ENCODE results near the gene HARBI1. TPM values are rescaled to one million over a fixed set of nuclear protein-coding genes. Genes with fewer than 3 reads are reported as not detected.

HARBI1 gene
- total and polyA plus RNA-seq, 9 of the 15 experiments (the other 6 are each of a cell fraction or from before 2014, with no cell fraction given) = 3.5 to 8.4 (median 5.5) TPM

DNA sequence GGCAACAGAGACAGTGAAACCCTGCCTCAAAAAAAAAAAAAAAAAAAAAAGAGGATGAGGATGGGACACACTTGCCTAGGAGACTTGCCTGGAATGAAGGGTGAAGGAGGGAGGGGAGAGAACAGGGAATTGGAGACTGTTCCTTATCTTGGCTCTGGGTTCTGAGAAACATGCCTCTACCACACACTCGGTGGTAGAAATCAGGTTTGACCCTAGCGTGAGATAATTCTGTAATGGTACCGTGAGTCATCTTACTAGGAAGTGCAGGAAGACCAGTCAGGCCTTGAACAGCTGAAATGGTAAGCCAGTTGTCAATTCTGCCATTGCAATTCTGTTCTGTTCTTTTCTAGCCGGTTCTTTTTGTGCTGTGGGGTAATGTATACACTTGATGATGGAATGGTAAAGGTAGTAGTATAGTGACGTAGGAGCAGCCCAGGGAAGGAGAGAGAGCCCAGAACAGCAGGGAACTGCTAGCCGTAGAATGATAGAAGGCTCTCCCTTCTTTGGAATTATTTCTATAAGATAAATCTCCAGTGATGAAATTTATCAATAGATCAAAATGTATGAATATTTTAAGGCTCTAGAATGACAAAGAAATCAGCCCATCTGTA lies 19.3 kb downstream of the HARBI1 start (continued):
- TF ChIP-seq HMGN3 (IDR thresholded peaks at IDR 0.05; ENCODE audit: borderline replicate concordance, extremely low read depth, insufficient read length, low read depth, low read length) (no peak), CXXC5 (CRISPR knock-in tag; IDR thresholded peaks at IDR 0.05) (peak; percentile 73), SP1 (CRISPR knock-in tag; IDR thresholded peaks at IDR 0.05) (0 out of 2 replicates have a peak, but pooled peaks have one; percentile 30), CREBBP (IDR thresholded peaks at IDR 0.05; ENCODE audit: low read depth, low read length) (no peak), E2F3 (CRISPR knock-in tag; IDR thresholded peaks at IDR 0.05) (no peak), MTA3 (IDR thresholded peaks at IDR 0.05; ENCODE audit: borderline replicate concordance) (peak; percentile 78), POLR2G (IDR thresholded peaks at IDR 0.05; ENCODE audit: low read depth, low read length) (no peak), HDAC1 (IDR thresholded peaks at IDR 0.05) (peak in 1 of 2 experiments; percentile 97; a peak in 2 of 4 replicates), FOSL1 (tag; conservative IDR thresholded peaks at IDR 0.05) (peak; percentile 96), NR2C1 (IDR thresholded peaks at IDR 0.05) (peak; percentile 43; the same call in 1 of the 2 replicates), NR2C1 (tag; IDR thresholded peaks at IDR 0.05) (peak; percentile 72; the same call in 1 of the 2 replicates), ZNF584 (CRISPR knock-in tag; IDR thresholded peaks at IDR 0.05; ENCODE audit: low read depth) (0 out of 2 replicates have a peak, but pooled peaks have one; percentile 26)
- TF ChIP-seq, protein P1, sequence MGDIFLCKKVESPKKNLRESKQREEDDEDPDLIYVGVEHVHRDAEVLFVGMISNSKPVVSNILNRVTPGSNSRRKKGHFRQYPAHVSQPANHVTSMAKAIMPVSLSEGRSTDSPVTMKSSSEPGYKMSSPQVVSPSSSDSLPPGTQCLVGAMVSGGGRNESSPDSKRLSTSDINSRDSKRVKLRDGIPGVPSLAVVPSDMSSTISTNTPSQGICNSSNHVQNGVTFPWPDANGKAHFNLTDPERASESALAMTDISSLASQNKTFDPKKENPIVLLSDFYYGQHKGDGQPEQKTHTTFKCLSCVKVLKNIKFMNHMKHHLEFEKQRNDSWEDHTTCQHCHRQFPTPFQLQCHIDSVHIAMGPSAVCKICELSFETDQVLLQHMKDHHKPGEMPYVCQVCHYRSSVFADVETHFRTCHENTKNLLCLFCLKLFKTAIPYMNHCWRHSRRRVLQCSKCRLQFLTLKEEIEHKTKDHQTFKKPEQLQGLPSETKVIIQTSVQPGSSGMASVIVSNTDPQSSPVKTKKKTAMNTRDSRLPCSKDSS (IDR thresholded peaks at IDR 0.05; ENCODE audit: low read depth, partially characterized antibody) = no peak
- TF ChIP-seq, protein P2, sequence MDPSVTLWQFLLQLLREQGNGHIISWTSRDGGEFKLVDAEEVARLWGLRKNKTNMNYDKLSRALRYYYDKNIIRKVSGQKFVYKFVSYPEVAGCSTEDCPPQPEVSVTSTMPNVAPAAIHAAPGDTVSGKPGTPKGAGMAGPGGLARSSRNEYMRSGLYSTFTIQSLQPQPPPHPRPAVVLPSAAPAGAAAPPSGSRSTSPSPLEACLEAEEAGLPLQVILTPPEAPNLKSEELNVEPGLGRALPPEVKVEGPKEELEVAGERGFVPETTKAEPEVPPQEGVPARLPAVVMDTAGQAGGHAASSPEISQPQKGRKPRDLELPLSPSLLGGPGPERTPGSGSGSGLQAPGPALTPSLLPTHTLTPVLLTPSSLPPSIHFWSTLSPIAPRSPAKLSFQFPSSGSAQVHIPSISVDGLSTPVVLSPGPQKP (CRISPR knock-in tag; IDR thresholded peaks at IDR 0.05) = no peak
- TF ChIP-seq, protein P3, sequence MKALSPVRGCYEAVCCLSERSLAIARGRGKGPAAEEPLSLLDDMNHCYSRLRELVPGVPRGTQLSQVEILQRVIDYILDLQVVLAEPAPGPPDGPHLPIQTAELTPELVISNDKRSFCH (CRISPR knock-in tag; IDR thresholded peaks at IDR 0.05) = no peak
- TF ChIP-seq, protein P3 (tag; IDR thresholded peaks at IDR 0.05) = no peak
- TF ChIP-seq, protein P4, sequence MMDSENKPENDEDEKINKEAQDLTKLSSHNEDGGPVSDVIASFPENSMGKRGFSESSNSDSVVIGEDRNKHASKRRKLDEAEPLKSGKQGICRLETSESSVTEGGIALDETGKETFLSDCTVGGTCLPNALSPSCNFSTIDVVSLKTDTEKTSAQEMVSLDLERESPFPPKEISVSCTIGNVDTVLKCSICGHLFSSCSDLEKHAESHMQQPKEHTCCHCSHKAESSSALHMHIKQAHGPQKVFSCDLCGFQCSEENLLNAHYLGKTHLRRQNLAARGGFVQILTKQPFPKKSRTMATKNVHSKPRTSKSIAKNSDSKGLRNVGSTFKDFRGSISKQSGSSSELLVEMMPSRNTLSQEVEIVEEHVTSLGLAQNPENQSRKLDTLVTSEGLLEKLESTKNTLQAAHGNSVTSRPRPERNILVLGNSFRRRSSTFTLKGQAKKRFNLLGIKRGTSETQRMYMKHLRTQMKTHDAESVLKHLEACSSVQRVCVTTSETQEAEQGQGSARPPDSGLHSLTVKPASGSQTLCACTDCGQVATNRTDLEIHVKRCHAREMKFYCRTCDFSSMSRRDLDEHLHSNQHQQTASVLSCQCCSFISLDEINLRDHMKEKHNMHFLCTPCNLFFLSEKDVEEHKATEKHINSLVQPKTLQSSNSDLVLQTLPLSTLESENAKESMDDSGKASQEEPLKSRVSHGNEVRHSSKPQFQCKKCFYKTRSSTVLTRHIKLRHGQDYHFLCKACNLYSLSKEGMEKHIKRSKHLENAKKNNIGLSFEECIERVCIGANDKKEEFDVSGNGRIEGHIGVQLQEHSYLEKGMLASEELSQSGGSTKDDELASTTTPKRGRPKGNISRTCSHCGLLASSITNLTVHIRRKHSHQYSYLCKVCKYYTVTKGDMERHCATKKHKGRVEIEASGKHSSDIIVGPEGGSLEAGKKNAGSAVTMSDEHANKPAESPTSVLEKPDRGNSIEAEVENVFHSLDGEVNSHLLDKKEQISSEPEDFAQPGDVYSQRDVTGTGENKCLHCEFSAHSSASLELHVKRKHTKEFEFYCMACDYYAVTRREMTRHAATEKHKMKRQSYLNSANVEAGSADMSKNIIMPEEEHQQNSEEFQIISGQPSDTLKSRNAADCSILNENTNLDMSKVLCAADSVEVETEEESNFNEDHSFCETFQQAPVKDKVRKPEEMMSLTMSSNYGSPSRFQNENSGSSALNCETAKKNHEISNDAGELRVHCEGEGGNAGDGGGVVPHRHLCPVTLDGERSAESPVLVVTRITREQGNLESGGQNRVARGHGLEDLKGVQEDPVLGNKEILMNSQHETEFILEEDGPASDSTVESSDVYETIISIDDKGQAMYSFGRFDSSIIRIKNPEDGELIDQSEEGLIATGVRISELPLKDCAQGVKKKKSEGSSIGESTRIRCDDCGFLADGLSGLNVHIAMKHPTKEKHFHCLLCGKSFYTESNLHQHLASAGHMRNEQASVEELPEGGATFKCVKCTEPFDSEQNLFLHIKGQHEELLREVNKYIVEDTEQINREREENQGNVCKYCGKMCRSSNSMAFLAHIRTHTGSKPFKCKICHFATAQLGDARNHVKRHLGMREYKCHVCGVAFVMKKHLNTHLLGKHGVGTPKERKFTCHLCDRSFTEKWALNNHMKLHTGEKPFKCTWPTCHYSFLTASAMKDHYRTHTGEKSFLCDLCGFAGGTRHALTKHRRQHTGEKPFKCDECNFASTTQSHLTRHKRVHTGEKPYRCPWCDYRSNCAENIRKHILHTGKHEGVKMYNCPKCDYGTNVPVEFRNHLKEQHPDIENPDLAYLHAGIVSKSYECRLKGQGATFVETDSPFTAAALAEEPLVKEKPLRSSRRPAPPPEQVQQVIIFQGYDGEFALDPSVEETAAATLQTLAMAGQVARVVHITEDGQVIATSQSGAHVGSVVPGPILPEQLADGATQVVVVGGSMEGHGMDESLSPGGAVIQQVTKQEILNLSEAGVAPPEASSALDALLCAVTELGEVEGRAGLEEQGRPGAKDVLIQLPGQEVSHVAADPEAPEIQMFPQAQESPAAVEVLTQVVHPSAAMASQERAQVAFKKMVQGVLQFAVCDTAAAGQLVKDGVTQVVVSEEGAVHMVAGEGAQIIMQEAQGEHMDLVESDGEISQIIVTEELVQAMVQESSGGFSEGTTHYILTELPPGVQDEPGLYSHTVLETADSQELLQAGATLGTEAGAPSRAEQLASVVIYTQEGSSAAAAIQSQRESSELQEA (IDR thresholded peaks at IDR 0.05; ENCODE audit: low read depth) = no peak

All from K562 (cell line).